GM18508 (cell line): Measurements from ENCODE around the gene SEMA3G.

ENCODE experiments used
- ATAC-seq: cut with Tn5 transposase; IDR thresholded peaks from one replicate; pipeline ENCODE4 v1.9.1; 2021; ENCODE audit warnings: moderate number of reproducible peaks; ENCODE audit not compliant: insufficient read depth, unreplicated experiment

SEMA3G gene

GRCh38 chr3:52444860-52445793 lies at the start of gene SEMA3G:
Gene SEMA3G, minus strand, starts transcription at chr3:52445103. Its CDS starts 76 bp downstream, at chr3:52445027.
- ATAC-seq: no peak

GRCh38 chr3:52494445-52494844 lies 49.5 kb upstream of the SEMA3G start:
- ATAC-seq: no peak

DNA sequence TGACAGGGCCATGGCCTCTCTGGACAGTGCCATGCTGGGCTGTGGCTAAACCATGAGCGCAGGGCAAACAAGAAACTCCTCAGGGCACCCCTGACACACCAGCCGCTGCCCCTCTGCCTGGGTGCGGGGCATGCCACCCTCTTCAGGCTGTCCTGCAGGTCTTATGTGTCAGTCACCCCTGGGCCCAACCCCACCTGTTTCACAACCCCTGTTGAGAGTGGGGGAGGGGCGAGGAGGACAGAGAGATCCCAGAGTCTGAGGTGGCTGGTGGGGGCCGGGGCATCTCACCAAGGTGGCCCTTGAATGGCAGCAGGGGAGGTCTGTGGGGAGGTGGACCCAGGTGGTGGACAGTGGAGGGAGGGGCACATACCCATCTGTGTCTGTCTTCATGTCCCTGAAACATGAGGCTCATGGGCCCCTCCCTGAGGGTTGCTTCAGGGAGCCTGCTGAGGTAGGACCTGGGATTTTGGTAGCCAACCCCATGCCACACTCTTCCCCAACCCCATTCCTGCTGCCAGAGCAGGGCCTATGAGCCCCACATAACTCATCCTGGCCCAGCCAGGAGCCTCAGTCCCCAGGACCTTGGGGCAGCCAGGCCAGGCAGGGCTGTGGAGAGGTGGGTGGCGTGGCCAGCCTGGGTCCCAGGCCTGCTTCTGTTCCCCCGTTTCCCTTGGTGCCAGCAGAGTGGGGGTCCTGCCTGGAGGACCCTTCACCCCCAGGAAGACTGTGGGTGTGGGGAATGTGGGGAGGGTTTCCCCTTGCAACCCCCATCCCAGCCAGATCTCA lies 48.5 kb upstream of the SEMA3G start:
- ATAC-seq: no peak

GRCh38 chr3:52492059-52492458 lies 47.2 kb upstream of the SEMA3G start:
- no peak for ATAC-seq

- ATAC-seq: no peak
Measured at GRCh38 chr3:52490939-52491526, 46.1 kb upstream of the SEMA3G start.

DNA sequence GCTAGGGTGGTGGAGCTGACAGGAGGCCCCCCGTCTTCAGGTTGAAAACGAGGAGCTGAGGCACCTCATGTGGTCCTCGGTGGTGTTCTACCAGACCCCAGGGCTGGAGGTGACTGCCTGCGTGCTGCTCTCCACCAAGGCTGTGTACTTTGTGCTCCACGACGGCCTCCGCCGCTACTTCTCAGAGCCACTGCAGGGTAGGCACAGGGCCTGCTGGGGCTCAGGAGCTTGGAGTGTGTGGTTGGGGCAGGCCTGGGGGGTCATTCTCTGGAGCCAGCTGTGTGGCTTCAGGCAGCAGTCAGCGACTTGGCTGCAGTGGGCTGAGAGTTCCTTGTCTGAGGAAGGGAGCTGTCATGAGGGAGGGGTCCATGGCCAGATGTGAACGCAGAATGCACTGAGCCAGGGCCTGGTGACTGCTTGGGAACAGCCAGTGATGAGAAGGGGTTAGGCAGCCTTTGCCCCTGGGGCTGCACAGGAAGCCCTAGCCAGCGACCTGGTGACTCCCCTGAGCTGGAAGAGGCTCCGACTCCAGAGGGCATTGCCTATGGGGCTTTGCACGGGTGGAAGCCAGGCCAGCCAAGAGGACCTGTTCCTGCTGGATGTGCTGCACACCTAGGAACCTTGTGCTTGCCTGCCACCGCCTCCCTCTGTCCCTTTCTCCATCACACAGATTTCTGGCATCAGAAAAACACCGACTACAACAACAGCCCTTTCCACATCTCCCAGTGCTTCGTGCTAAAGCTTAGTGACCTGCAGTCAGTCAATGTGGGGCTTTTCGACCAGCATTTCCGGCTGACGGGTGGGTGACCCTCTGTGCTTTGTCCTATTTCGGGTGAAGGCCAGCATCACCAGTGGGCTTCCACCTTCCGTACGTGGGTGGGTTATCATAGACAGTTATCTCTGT lies 45.4 kb upstream of the SEMA3G start:
- ATAC-seq: no peak

- no peak for ATAC-seq
Measured at GRCh38 chr3:52489453-52489852, 44.5 kb upstream of the SEMA3G start.

- no peak for ATAC-seq
Measured at GRCh38 chr3:52488746-52489145, 43.8 kb upstream of the SEMA3G start.

- no peak for ATAC-seq
Measured at GRCh38 chr3:52487788-52488691, 43.1 kb upstream of the SEMA3G start.

GRCh38 chr3:52487050-52487787 lies 42.3 kb upstream of the SEMA3G start:
- ATAC-seq: no peak

DNA sequence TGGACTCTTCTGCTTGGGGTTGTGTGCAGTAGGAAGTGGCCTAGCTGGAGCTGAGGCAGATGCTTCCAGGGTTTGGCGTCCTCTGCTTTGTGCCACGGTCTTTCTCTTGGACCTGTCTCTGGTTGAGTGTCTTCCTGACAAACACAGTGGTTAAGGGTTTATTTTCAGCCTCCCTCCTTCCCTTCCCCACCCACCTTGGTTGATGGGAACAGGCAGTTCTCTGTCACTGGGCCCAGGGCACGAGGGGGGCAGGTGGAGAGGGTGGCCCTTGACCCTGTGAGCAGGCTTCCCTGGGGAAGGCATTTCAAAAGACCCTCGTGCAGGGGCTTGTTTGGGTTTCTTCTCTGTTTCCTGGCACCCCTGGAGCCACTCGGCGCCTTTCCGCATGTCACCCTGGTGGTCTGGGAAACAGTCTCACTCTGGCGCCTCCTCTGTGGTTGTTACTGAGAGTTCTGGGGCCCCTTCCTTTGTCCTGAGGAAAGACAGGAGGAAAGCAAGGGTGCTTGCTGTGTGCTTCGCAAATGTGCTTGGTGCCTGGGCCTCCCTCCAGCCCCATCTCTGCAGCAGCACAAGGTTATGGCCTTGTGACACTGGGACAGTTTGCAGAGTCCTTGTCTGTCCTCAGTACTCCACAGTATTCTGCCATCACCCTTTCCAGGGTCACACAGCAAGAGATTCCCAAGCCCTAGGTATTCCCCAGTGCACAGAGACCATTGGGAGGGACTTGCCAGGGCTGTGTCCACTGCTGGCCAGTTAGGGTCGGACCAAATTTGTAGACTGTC lies 40.0 kb upstream of the SEMA3G start:
- ATAC-seq: no peak

DNA sequence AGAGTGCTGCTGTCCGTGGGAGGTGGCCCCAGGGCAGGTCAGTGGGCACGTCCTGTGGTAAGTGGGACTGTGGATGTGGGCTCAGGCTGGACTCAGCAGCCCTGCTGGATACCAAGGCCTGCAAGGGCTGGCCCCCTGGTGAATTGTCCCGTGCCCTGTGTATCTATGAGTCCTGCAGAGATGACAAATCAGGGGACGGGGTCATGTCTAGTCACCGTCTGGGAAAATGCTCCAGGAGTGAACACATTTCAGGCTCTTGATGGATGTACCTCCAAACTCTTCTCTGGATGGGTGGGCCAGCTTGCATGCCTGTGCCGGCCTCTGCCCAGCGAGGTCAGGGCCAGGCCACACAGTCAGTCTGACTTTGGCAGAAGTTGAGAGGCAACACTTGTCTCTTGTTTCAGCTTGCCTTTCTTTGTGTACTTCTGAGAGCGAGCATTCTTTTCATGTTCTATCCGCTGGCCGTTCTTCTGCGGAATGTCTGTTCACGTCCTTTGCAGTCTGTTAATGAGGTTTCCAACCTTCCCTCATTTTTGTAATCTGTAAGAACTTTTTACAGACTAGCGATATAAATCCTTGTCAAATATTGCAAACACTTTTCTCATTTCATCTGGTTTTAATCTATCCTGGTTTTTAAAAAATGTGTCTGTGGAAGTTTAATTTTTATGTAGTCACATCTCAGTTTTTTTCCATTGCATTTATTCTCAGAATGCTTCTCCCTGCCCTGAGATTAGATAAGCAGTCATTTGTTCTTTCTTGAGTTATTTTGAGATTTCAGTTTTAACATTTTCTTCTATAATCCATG lies 38.9 kb upstream of the SEMA3G start:
- no peak for ATAC-seq

- no peak for ATAC-seq
Measured at GRCh38 chr3:52483081-52483480, 38.2 kb upstream of the SEMA3G start.

- ATAC-seq: no peak
Measured at GRCh38 chr3:52481819-52482521, 37.1 kb upstream of the SEMA3G start.

GRCh38 chr3:52480768-52481715 lies 36.1 kb upstream of the SEMA3G start:
- ATAC-seq: no peak
